Measurements from ENCODE around the gene GUCD1. TPM values are rescaled to one million over a fixed set of nuclear protein-coding genes. Genes with fewer than 3 reads are reported as not detected.

The GUCD1 gene
- total RNA-seq, 1 experiment from 2014 or later, result 48.7 TPM

DNA sequence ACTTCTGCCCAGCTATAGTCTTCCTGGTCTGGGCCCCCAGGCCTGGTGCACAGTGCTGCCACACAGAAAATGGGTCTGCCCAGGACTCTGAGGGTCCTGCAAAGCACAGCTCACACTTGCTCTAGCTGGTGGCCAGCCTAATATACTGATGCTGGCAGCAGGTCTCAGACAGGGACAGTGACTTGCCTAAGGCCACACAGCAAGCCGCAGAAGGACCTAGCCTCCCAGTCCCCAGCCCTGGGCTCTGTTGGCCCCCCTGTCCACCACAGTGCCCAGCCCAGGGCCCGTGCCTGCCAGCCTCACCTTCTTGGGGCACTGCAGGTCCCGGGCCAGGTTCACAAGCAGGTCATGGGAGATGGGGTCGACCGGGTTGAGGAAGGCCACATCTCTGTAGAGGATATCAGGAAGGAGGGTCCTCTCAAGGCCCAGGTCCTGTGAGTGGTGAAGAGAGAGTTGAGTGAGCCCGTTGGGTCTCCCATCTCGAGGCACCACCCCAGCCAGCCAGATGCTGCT, 34.6 kb upstream of the GUCD1 start:
- no peak for TF ChIP-seq ZNF274 (IDR thresholded peaks at IDR 0.05; ENCODE audit: low read depth, low read length)
- TF ChIP-seq, protein P1, sequence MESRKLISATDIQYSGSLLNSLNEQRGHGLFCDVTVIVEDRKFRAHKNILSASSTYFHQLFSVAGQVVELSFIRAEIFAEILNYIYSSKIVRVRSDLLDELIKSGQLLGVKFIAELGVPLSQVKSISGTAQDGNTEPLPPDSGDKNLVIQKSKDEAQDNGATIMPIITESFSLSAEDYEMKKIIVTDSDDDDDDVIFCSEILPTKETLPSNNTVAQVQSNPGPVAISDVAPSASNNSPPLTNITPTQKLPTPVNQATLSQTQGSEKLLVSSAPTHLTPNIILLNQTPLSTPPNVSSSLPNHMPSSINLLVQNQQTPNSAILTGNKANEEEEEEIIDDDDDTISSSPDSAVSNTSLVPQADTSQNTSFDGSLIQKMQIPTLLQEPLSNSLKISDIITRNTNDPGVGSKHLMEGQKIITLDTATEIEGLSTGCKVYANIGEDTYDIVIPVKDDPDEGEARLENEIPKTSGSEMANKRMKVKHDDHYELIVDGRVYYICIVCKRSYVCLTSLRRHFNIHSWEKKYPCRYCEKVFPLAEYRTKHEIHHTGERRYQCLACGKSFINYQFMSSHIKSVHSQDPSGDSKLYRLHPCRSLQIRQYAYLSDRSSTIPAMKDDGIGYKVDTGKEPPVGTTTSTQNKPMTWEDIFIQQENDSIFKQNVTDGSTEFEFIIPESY (IDR thresholded peaks at IDR 0.05; ENCODE audit: extremely low read depth, insufficient replicate concordance, low read length), result no peak
- no peak for TF ChIP-seq CTCF (IDR thresholded peaks at IDR 0.05 in 2 of 3, conservative IDR thresholded peaks at IDR 0.05 in 1 of 3; ENCODE audit: borderline replicate concordance in 1 of 3, insufficient read depth in 1 of 3, low read depth in 2 of 3, low read length in 2 of 3)
- TF ChIP-seq SP1 (IDR thresholded peaks at IDR 0.05; ENCODE audit: low read depth), result no peak
- TF ChIP-seq FOSL1 (IDR thresholded peaks at IDR 0.05; ENCODE audit: low read depth), result no peak
- no peak for TF ChIP-seq TCF7L2 (IDR thresholded peaks at IDR 0.05; ENCODE audit: borderline replicate concordance, extremely low read depth, insufficient read depth, insufficient read length)
- ATAC-seq (no peak), DNase-seq (ENCODE audit: low read depth, low spot score) (no peak)
- no TSS peak for BruUV-seq (replicated peaks)
- ChIA-PET CTCF (no interaction called here), RAD21 (ENCODE audit: low non-redundant PET in 1 of 2, low total read pairs in 2 of 2, uncharacterized antibody in 2 of 2, unreplicated experiment in 2 of 2) (no interaction called here), POLR2A (no interaction called here)
- Histone ChIP-seq H3K9ac (ENCODE audit: low read length) (no peak overlapping the region), H3K9me2 (ENCODE audit: insufficient read depth) (no peaks in the 10 kb centered on the region), H4K20me1 (ENCODE audit: insufficient read depth) (no peaks in the 10 kb centered on the region), H3K9me3 (ENCODE audit: control insufficient read depth in 1 of 2, insufficient read depth in 1 of 2, low read depth in 1 of 2, low read length in 2 of 2) (no peaks in the 10 kb centered on the region), H3K79me2 (ENCODE audit: insufficient read depth, low read length) (no peaks in the 10 kb centered on the region), H3K4me3 (replicated peaks in 1 of 2; ENCODE audit: low read depth in 1 of 2, low read length in 2 of 2) (no peak overlapping the region), H3K4me2 (ENCODE audit: low read length) (no peak overlapping the region), H3K4me1 (ENCODE audit: control insufficient read depth in 1 of 2, insufficient read depth in 2 of 2, low read length in 2 of 2) (peaks cover 8 to 20% of the 10 kb centered on the region in 2 experiments), H3K27me3 (ENCODE audit: insufficient read depth, low read length) (no peaks in the 10 kb centered on the region), H3K27ac (ENCODE audit: low read depth, low read length) (no peak overlapping the region), H2AFZ (ENCODE audit: low read depth, low read length, poor library complexity, severe bottlenecking) (no peak overlapping the region), H3K36me3 (ENCODE audit: control insufficient read depth in 1 of 2, insufficient read depth in 2 of 2, low read length in 2 of 2) (no peaks in the 10 kb centered on the region)
- intact Hi-C loops (cut with micrococcal nuclease), result no loop called here
